ENCODE results near the gene KIF4A.
"Not testable (repeated sequence)": the region's sequence is repeated elsewhere in the genome, so short reads cannot be mapped to it uniquely, and the experiment has no call there.

KIF4A gene

DNA sequence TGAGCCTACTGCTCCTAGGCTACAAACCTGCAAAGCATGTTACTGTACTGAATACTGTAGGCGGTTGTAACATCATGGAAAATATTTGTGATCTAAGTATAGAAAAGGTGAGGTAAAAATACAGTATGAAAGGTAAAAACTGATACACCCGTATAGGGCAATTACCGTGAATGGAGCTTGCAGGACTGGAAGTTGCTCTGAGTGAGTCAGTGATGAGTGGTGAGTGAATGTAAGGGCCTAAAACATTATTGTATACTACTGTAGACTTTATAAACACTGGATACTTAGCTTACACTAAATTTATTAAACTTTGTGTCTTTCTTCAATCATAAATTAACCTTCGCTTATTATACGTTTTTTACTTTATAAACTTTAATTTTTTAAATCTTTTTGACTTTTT lies 3.7 kb downstream of the KIF4A start:
- no peak for DNase-seq

DNA sequence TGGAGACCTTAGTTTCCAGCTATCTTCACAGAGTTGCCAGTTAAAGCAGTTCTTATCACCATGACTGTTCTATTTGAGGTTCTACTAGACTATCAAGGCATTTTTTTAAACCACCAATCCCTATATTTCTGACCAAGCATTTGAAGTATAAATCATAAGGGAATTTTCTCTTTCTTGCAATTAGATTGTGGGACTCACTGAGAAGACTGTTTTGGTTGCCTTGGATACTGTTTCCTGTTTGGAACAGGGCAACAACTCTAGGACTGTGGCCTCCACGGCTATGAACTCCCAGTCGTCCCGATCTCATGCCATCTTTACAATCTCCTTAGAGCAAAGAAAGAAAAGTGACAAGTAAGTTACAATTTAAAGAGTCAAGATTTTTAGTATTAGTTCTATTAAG lies 11.8 kb downstream of the KIF4A start:
- DNase-seq = no peak

- no peak for DNase-seq
Observed at GRCh38 chrX:70313503-70313902, 23.6 kb downstream of the KIF4A start.

DNA sequence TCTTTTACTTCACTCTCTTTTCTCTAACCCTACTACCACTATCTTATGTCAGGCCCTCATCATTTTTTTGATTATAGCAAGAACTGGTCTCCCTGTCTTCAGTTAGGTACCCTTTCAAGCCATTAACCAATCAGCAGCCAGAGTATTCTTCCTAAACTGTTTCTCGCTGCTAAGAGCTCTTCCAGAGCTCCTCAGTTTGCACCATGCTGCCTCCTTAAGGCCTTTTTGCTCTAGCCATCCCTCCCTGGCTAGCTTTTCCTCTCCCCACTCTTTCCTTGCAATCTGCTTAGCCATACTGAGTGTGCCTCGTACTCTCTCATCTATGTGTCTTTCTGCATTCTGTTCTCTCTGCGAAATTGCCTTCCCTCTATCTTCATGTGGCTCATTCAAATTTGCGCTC lies 32.9 kb downstream of the KIF4A start:
- no peak for DNase-seq

- DNase-seq = not testable (repeated sequence)
Observed at GRCh38 chrX:70323628-70324027, 33.7 kb downstream of the KIF4A start.

DNA sequence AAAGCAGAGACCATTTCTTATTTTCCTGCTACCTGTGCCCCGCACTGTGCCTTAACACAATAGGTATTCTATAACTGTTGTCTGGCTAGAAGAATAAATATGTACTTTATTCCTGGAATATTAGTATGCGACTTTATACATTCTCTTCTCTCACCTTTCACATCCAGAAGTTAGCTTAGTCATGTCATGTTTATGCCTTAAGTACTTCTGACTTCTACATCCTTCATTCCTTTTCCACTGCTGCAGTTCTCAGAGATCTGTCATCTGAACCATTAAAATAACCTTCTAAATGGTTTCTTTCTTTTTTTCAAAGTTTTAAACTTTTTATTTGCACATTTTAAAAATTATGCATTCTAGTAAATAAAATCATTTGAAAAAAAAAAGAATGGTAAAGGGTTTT lies 34.4 kb downstream of the KIF4A start:
- no peak for DNase-seq

GRCh38 chrX:70331161-70331560 lies 41.3 kb downstream of the KIF4A start:
- DNase-seq = no peak

DNA sequence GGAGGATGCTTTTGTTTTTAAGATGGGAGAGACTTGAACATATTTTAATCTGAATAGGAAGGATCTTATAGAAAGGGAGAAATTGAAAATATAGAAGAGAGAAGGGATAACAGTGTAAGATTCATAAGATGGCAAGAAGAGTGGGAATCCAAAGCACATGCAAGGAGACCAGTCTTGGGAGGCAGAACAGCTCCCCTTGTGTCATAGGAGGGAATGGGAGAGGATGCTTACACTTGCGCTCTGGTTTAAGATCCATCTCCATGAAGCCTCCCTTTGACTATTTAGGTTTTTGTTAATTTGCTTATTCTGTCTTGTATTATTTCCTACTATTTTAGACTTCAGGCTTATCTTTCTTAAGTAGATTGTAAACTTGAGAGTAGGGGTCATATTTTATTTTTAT lies 42.7 kb downstream of the KIF4A start:
- no peak for DNase-seq

- no peak for DNase-seq
Observed at GRCh38 chrX:70336767-70337166, 46.9 kb downstream of the KIF4A start.

- DNase-seq = no peak
Observed at GRCh38 chrX:70338290-70338689, 48.4 kb downstream of the KIF4A start.

GRCh38 chrX:70343435-70343834 lies 53.5 kb downstream of the KIF4A start:
- DNase-seq = no peak

DNA sequence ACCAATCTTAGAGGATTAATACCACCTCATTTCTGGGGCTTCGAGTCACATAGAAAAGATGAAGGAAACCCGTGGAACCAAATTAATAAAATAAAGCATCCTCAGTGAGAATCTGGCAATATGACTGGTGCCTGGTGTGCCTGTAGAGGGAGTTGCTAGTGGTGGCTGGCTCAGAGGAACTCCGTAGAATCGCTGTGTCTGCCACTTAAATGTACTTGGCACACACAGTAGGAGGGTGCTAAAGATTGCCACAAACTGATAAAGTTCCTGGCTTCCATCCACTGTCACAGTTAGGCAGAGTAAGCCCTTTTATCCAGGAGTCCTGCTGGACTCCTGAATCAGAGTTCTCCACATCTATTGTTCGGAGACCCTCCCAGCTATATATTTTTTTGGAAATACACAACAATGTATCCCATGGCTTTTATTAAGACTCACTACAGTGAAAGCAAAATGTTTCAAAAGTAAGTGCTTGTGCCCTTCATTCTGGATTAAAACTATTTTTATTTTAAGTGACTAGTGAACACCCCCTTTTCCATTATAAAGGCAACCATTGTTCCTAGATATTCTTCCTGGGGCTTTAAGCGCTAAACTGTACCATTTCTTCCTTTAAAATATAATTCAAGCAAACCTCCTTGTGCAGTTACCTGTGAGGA lies 56.6 kb downstream of the KIF4A start:
- no peak for DNase-seq

DNA sequence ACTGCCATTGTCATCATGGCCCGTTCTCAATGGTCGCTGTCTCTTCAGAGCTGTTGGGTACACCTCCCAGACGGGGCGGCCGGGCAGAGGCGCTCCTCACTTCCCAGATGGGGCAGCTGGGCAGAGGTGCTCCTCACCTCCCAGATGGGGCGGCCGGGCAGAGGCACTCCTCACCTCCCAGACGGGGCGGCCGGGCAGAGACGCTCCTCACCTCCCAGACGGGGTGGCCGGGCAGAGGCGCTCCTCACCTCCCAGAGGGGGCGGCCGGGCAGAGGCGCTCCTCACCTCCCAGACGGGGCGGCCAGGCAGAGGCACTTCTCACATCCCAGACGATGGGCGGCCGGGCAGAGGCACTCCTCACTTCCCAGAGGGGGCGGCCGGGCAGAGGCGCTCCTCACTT lies 58.9 kb downstream of the KIF4A start:
- not testable (repeated sequence) for DNase-seq

- not testable (repeated sequence) for DNase-seq
Observed at GRCh38 chrX:70349367-70350125, 59.6 kb downstream of the KIF4A start.

DNA sequence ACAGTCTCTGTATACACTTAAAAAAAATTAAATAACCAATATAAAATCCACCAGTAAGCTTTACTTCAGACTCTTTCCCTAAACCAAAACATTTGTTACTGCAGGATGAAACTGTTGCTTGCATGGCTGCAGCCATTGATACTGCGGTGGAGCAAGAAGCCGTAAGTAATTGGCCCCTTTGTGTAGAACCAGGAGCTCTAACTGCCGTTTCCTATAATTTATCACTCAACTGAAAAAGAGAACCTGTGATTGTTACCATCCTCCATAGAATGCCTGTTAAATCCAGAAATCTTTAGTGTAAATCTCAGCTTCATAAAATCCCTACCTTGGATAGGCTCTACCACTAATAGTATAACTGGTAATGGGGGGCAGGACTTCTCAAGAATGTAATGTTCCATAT lies 62.6 kb downstream of the KIF4A start:
- DNase-seq = no peak

DNA sequence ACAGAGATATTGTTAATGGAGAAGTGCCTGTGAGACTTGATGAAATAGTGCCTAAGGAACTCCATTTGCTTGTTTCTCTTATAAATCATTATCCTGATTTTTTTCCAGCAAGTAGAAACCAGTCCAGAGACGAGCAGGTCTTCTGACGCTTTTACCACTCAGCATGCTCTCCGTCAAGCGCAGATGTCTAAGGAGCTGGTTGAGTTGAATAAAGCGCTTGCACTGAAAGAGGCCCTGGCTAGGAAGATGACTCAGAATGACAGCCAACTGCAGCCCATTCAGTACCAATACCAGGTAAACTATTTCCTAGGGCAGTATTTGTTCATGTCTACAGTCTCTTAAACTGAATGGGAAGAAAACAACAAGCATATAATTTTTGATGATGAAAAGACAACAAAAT lies 63.6 kb downstream of the KIF4A start:
- no peak for DNase-seq

- peak; percentile 24 for DNase-seq
Observed at GRCh38 chrX:70354716-70355115, 64.8 kb downstream of the KIF4A start.

GRCh38 chrX:70359458-70359857 lies 69.6 kb downstream of the KIF4A start:
- DNase-seq = no peak

DNA sequence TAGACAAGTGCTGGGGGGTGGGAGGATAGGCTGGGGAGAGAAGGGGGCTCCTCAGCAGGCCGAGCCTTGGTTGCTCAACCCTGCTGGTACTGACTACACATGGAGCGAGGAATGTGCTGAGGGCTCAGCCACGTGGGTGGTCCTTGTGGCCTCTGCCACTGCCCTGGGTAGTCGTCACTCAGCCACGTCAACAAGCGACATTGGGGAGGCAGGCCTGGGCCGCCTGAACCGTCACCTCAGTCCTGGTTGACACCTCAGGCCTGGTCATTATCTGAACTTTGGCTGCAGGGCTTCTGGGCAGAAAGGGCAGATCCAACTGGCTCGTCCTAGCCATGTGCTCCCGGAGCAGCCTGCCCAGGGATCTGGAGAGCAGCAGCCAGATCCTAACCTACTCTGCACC lies 70.5 kb downstream of the KIF4A start:
- DNase-seq = no peak

- not testable (repeated sequence) for DNase-seq
Observed at GRCh38 chrX:70368731-70369130, 78.8 kb downstream of the KIF4A start.

GRCh38 chrX:70386235-70386634 lies 96.3 kb downstream of the KIF4A start:
- no peak for DNase-seq

DNA sequence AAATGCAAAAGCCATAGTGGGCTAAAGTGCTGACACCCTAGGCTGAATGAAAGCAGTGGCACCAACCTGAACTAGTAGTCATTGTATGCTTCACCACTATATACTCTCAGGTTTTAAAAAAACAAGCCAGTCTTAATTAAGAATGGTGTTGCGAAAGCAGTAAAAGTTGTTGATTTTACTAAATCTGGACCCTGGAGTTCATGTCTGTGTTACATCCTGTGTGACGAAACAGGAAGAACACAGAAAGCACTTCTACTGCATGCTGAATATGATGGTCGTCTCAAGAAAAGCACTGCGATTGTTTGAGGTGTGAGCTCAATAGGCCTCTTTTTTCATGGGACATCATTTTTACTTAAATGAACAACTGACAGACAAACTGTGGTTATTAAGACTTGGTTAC lies 109.0 kb downstream of the KIF4A start:
- no peak for DNase-seq

GRCh38 chrX:70400181-70400580 lies 110.3 kb downstream of the KIF4A start:
- DNase-seq = not testable (repeated sequence)

GRCh38 chrX:70402721-70403120 lies 112.8 kb downstream of the KIF4A start:
- no peak for DNase-seq

GRCh38 chrX:70405003-70405402 lies 115.1 kb downstream of the KIF4A start:
- no peak for DNase-seq
